GM20431 (cell line): Measurements from ENCODE around the gene TRIM17.

ENCODE experiments used
- in situ Hi-C: fragments of 300-500 bp; cut with MseI, MboI; formaldehyde crosslinking; loops from one replicate; pipeline ENCODE4 v1.15.0; 2020; ENCODE audit warnings: low sequenced_read_pairs; ENCODE audit not compliant: unreplicated experiment

TRIM17 gene

GRCh38 chr1:228420968-228421826 is 4.5 kb upstream of the TRIM17 start:
- in situ Hi-C loops, result no loop called here

GRCh38 chr1:228417483-228418203 is 982 bp upstream of the TRIM17 start:
- in situ Hi-C loops, result no loop called here

GRCh38 chr1:228417061-228417460 is 400 bp upstream of the TRIM17 start:
- in situ Hi-C loops, result no loop called here

DNA sequence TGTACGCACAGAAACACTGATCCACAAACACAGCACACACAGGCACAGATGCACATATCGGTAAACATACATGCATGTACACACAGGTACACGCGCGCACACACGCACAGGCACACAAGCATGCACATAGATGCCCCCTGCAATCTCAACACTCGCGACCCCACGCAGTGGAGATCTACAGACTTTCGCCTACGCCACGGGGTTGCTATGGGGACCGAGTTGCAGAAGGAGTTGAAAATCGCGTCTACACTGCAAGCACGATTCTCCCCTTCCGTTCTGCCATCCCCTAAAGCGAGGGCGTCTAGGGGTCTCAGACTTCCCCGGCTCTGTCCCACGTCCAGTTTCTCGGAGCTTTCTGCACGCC is 826 bp downstream of the TRIM17 start:
- in situ Hi-C loops, result no loop called here

DNA sequence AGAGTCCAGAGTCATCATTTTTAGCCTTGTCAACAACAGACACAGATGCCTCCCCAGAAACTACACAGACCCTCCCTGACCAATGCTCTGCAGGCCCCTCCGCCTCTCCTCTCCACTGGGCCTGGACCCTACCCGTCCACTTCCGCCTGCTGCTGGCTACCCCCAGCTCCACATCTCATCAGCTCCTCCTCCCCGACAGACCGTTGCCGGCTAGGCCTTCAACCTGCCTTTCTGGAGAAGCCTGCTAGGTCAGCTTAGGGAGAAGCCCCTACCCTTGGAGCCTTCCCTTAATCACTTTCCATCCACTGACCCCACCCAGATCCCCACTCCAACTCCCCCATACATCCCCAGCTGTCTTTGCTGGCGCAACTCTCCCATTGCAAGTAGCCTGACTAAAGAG is 1.4 kb downstream of the TRIM17 start:
- in situ Hi-C loops, result no loop called here

GRCh38 chr1:228414511-228415211 is 2.0 kb downstream of the TRIM17 start:
- in situ Hi-C loops, result no loop called here

GRCh38 chr1:228413241-228414010 is 3.2 kb downstream of the TRIM17 start:
- in situ Hi-C loops, result no loop called here

- in situ Hi-C loops, result no loop called here
Measured at GRCh38 chr1:228411548-228412430, 4.9 kb downstream of the TRIM17 start.

GRCh38 chr1:228411121-228411520 is 5.5 kb downstream of the TRIM17 start:
- in situ Hi-C loops, result no loop called here

DNA sequence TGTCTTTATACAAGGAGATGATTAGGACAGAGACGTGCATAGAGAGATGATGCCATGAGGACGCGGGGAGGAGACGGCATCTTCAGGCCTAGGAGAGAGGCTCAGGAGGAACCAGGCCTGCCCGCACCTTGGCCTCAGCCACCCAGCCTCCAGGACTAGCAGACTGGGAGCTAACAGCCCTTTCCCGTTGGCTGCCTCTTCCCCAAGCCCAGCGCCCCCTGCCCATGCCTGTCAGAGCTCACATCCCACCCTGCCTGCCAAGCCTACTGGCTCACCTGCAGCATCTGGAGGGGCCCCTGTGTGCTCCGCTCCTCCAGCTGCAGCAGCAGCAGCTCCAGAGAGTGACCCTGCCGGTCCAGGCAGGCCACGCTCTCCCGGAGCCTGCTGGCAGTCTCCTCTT is 6.0 kb downstream of the TRIM17 start:
- in situ Hi-C loops, result no loop called here

- in situ Hi-C loops, result no loop called here
Measured at GRCh38 chr1:228410015-228410414, 6.6 kb downstream of the TRIM17 start.

DNA sequence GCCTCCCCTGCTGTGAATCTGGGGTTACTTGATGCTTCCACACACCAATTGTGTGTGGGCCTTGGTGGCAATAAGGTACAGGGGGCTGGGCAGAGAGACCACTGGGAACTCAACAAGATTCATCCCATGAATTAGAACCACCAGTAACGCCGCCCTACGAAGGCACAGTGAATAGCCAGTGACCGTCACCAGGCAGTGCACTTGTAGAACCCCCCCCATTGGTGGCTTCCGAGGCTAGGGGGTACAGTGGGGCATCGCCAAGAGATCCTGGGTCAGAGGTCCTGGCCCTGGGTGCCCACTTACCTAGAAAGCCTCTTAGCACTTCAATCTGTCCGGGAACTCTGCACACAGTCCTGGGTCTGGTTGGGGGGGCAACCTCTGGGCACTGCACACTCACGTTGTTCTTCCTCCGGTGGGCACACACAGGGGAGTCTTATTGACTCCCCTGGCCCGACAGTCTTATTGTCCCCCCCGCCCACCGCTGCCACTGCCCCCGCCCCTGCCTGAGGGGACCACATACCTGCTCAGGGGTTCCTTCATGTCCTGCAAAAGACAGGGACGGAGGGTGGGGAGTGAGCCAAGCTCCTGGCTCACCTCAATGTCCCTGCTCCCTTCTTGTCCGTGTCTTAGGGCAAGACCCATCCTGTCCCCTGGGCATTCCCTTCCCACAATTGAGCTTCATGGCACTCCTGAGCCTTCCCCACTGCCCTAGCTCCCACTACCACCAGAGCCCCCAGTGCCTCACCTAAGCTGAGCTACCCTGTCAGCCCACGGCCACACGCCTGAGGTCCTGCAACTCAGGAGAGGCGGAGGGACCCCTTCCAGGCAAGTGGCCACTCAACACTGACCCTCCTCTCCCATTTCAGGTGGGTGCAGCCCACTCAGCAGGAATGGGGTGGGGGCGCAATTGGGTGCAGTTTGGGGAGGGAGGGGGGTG is 7.5 kb downstream of the TRIM17 start:
- in situ Hi-C loops, result no loop called here

DNA sequence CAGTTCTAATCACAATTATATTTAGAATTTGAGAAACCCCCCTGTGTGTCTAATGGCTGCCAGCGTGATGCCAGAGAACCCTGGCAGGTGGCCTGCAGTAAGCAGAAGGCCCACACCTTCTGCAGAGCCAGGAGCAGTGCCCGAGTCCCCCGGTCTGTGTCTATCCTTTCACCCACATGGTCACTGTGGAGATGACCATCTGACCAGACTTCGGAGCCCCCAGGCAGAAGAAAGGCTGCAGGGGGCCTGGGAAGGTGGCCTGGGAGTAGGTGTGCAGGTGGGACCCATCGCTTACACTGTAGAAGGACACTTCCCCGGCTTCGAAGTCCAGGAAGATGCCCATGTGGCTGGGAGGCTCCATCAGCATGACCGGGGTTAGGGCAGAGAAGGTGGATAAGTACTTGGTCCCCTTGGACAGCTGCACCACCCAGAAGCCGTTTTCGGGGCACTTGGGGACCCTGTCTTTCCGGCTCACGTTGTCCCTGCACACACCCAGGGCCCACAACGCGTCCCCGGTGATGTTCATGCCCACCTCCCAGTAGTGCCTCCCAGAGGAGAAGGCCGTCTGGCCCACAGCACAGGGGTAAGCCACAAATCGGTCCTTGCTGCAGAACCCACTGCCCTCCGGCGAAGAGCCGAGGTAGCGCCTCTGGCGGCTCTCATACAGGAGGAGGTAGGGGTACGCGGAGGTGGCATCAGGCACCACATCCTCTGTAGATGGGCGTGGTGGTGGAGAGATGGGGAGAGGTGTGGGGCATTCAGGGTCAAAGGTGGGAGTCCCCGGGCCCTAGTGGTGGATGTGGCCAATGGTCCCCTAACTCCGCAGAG is 8.4 kb downstream of the TRIM17 start:
- in situ Hi-C loops, result no loop called here

DNA sequence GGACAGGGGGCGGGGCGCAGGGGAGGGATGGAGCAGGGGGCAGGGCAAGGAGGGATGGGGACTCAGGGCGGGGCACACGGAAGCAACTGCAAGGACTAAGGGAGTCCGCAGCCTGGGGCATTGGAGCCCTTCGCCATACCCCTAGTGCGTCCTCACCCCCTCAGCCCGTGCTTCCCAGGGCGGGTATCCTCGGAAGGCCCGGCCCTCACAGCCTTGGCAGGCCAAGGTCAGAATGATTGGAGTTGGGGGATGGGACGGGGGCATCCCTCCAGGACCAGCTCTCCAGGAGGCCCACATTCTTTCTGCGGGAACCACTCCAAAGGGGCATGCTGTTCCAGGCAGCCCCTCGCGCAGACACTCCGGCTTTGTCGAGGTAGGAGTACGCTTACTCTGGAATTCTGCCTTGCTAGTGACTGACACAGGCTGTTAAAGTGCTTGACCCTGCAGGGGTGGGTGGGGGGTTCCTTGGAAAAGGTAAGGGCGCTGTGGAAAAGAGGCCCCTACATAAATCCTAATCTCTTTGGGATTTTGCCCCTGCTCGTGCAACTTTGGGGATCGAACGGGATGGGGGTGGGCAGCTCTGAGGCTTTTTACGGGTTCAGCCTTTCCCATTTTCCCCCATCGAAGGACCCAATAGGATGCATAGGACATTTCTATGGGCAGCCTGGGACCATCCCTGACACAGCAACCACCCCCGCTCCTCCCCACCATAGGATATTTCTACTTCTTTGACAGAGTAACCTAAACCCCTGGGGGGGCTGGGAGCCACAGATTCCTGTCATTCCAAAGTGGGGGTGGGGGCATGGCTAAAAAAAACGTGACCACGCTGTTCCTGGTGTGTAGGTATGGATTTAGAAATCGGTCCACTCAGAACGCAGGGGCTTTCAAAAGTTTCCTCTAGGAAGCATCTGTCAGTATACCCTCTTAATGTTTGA is 9.3 kb downstream of the TRIM17 start:
- in situ Hi-C loops, result no loop called here

DNA sequence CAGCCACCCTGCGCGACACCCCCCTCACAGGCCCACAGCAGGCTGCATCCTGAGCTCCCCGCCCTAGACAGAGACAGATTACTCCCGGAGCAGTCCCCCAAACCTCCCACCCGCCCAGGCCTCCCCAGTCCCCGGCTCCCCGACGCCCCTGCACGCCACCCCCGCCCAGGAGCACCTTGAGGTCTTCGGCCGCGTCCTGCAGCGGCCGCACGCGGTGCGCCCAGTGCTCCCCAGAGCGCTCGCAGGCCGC is 10.8 kb downstream of the TRIM17 start:
- in situ Hi-C loops, result no loop called here

- in situ Hi-C loops, result no loop called here
Measured at GRCh38 chr1:228405200-228405978, 11.3 kb downstream of the TRIM17 start.
